A549 (cell line): ENCODE data around the gene HHLA2. TPM values are rescaled to one million over a fixed set of nuclear protein-coding genes. Genes with fewer than 3 reads are reported as not detected.

Experiments used
- ATAC-seq, 2 experiments: fragments of 200-7000 bp in 1 of 2; fragments of >200 bp in 1 of 2; cut with Nextera tagmentation in 1 of 2; cut with Tn5 transposase in 1 of 2; 3 replicates each; pipeline versions ENCODE4 v1.8.0 to v1.9.1; 2018 to 2020; ENCODE audit warnings: mild to moderate bottlenecking in 1 of 2, moderate library complexity in 1 of 2
- CTCF ChIA-PET: fragments of 300-600 bp; sonication (Branson Sonifier 250); formaldehyde crosslinking; extraction: SDS; loops from one replicate; lab custom pipeline; 2021; ENCODE audit warnings: antibody characterized with exemption, inconsistent platforms; lab: Yijun Ruan, JAX
- POLR2A ChIA-PET: fragments of 350-600 bp; formaldehyde crosslinking; extraction: SDS; loops from one replicate; lab custom pipeline; 2021; ENCODE audit warnings: antibody characterized with exemption, inconsistent platforms; lab: Yijun Ruan, JAX
- DNase-seq, 2 experiments: peaks; one replicate each; pipeline versions ENCODE4 v3.0.0 to v3.0.0-alpha.2; 2011 to 2016; ENCODE audit warnings: low read depth in 1 of 2, low spot score in 1 of 2
- FAIRE-seq: peaks from 2 replicates; lab custom pipeline; 2011; peaks lifted over from hg19 to GRCh38; lab: Jason Lieb, UNC
- H3K27ac ChIP-seq, 2 experiments: fragments of >200 bp; sonication (Bioruptor Twin); formaldehyde crosslinking; 3 replicates each; pipeline ENCODE4 v1.5.1; 2016 to 2017
- H3K4me1 ChIP-seq: fragments of >200 bp; sonication (Bioruptor Twin); formaldehyde crosslinking; 3 replicates; pipeline ENCODE4 v1.6.1; 2016
- H3K4me2 ChIP-seq: fragments of >200 bp; sonication (Bioruptor Twin); formaldehyde crosslinking; 3 replicates; pipeline ENCODE4 v1.6.1; 2016
- H3K4me3 ChIP-seq: fragments of >200 bp; sonication (Bioruptor Twin); formaldehyde crosslinking; 3 replicates; pipeline ENCODE4 v1.5.1; 2016
- H3K9me3 ChIP-seq: fragments of >200 bp; sonication (Bioruptor Twin); formaldehyde crosslinking; 3 replicates; pipeline ENCODE4 v1.6.1; 2016
- BCL3 ChIP-seq: fragments of >200 bp; sonication (Bioruptor Twin); formaldehyde crosslinking; IDR thresholded peaks from 3 replicates; pipeline ENCODE4 v1.6.1; 2016
- CBX2 ChIP-seq: fragments of 200-600 bp; sonication (generic); IDR thresholded peaks from 2 replicates; pipeline ENCODE4 v1.6.1; 2016; ENCODE audit warnings: low read depth, mild to moderate bottlenecking, borderline replicate concordance
- CEBPB ChIP-seq, 2 experiments: fragments of >200 bp in 1 of 2; sonication (Bioruptor Twin) in 1 of 2; formaldehyde crosslinking in 1 of 2; IDR thresholded peaks; 2 replicates each; pipeline ENCODE4 v1.6.1; 2012 to 2016
- CHD2 ChIP-seq: fragments of 150-350 bp; IDR thresholded peaks from 2 replicates; pipeline ENCODE4 v1.6.1; 2014; ENCODE audit warnings: low read length; ENCODE audit not compliant: partially characterized antibody
- E2F6 ChIP-seq: IDR thresholded peaks from 2 replicates; pipeline ENCODE4 v1.6.1; 2012; ENCODE audit warnings: low read depth, borderline replicate concordance
- EHF ChIP-seq: fragments of 250-450 bp; sonication (Bioruptor Pico); IDR thresholded peaks from 2 replicates; pipeline ENCODE4 v1.5.0; 2020; ENCODE audit warnings: mild to moderate bottlenecking
- FOSL2 ChIP-seq, 2 experiments: fragments of 450-650 bp in 1 of 2; fragments of >200 bp in 1 of 2; sonication (Bioruptor Twin) in 1 of 2; formaldehyde crosslinking; IDR thresholded peaks; 2 replicates each; pipeline versions ENCODE4 v1.5.0 to v1.6.1; 2016 to 2020; ENCODE audit warnings: mild to moderate bottlenecking in 1 of 2, moderate library complexity in 1 of 2
- FOXS1 ChIP-seq: fragments of 250-450 bp; sonication (Bioruptor Pico); IDR thresholded peaks from 2 replicates; pipeline ENCODE4 v1.5.0; 2020; ENCODE audit warnings: mild to moderate bottlenecking, moderate library complexity
- HDAC2 ChIP-seq: fragments of 200-600 bp; sonication (generic); IDR thresholded peaks from 2 replicates; pipeline ENCODE4 v1.6.1; 2016
- HEYL ChIP-seq: fragments of 250-450 bp; sonication (Bioruptor Pico); IDR thresholded peaks from 2 replicates; pipeline ENCODE4 v1.8.0; 2021; ENCODE audit warnings: mild to moderate bottlenecking, moderate library complexity
- HMGXB4 ChIP-seq: fragments of 250-450 bp; sonication (Bioruptor Pico); IDR thresholded peaks from 2 replicates; pipeline ENCODE4 v1.5.0; 2021; ENCODE audit warnings: mild to moderate bottlenecking, moderate library complexity, borderline replicate concordance
- HOXB13 ChIP-seq: fragments of 250-450 bp; sonication (Bioruptor Pico); IDR thresholded peaks from 2 replicates; pipeline ENCODE4 v1.5.0; 2020; ENCODE audit warnings: low read depth, mild to moderate bottlenecking, moderate library complexity
- MYC ChIP-seq: IDR thresholded peaks from 2 replicates; pipeline ENCODE4 v1.6.1; 2012; ENCODE audit warnings: mild to moderate bottlenecking, inconsistent platforms, low read length, improper control_type of control experiment, borderline replicate concordance
- NFE2L2 ChIP-seq: fragments of 150-350 bp; conservative IDR thresholded peaks from 2 replicates; pipeline ENCODE4 v1.6.1; 2014; ENCODE audit warnings: low read length
- NPAS2 ChIP-seq: fragments of 250-450 bp; sonication (Bioruptor Pico); IDR thresholded peaks from 2 replicates; pipeline ENCODE4 v1.8.0; 2022; ENCODE audit warnings: mild to moderate bottlenecking, moderate library complexity, borderline replicate concordance
- NR3C1 ChIP-seq: fragments of >200 bp; sonication (Bioruptor Twin); formaldehyde crosslinking; IDR thresholded peaks from 3 replicates; pipeline ENCODE4 v1.6.1; 2017
- PBX3 ChIP-seq: IDR thresholded peaks from 2 replicates; pipeline ENCODE4 v1.6.1; 2012
- POLR2A ChIP-seq: IDR thresholded peaks from 2 replicates; pipeline ENCODE4 v1.6.1; 2012; ENCODE audit warnings: mild to moderate bottlenecking, low read length
- POLR2AphosphoS2 ChIP-seq: conservative IDR thresholded peaks from 2 replicates; pipeline ENCODE4 v1.6.1; 2012; ENCODE audit warnings: low read length, improper control_type of control experiment, inconsistent platforms
- RAD21 ChIP-seq, 2 experiments: fragments of >200 bp in 1 of 2; sonication (Bioruptor Twin) in 1 of 2; formaldehyde crosslinking in 1 of 2; IDR thresholded peaks in 1 of 2; conservative IDR thresholded peaks in 1 of 2; 2 replicates in 1 of 2; 3 replicates in 1 of 2; pipeline ENCODE4 v1.6.1; 2012 to 2018; ENCODE audit warnings: inconsistent platforms in 1 of 2
- RARB ChIP-seq: fragments of 250-450 bp; sonication (Bioruptor Pico); IDR thresholded peaks from 2 replicates; pipeline ENCODE4 v1.8.0; 2021; ENCODE audit warnings: mild to moderate bottlenecking, moderate library complexity
- REST ChIP-seq: fragments of 200-600 bp; sonication (generic); IDR thresholded peaks from 2 replicates; pipeline ENCODE4 v1.6.1; 2016; ENCODE audit warnings: antibody characterized with exemption, mild to moderate bottlenecking, moderate library complexity
- RFX5 ChIP-seq: fragments of 450-650 bp; IDR thresholded peaks from 2 replicates; pipeline ENCODE4 v1.7.1; 2014; ENCODE audit warnings: antibody characterized with exemption, mild to moderate bottlenecking, moderate library complexity
- TFCP2L1 ChIP-seq: fragments of 250-450 bp; sonication (Bioruptor Pico); IDR thresholded peaks from 2 replicates; pipeline ENCODE4 v1.5.0; 2021; ENCODE audit warnings: mild to moderate bottlenecking
- ZFP36 ChIP-seq: fragments of 450-650 bp; IDR thresholded peaks from 2 replicates; pipeline ENCODE4 v1.6.1; 2014; ENCODE audit warnings: borderline replicate concordance; ENCODE audit not compliant: partially characterized antibody
- WGBS: methylation state at CpG from one replicate; pipeline ENCODE4 v1.1.6; 2017; ENCODE audit errors: missing lambda C conversion rate; 5-methylcytosine and 5-hydroxymethylcytosine counted together
- polyA plus RNA-seq, 4 experiments: library from polyadenylated mRNA; depleted of rRNA in 3 of 4; stranded (reverse); fragments of >200 nt; fragmentation: RNase III in 1 of 4; extraction: RNeasy Plus Mini Kit Qiagen cat#74134 plus additional on column Dnase treatment in 1 of 4; gene quantifications; 2 replicates in 3 of 4; 3 replicates in 1 of 4; pipeline ENCODE4 v1.2.3, GENCODE V29; 2011 to 2017

The HHLA2 gene
- polyA plus RNA-seq, 2 of the 4 experiments (the other 2 are of a cell fraction): 0.08 to 0.48 TPM

- no peak for TF ChIP-seq REST
- TF ChIP-seq POLR2A: no peak
- no peak for TF ChIP-seq MYC
These were observed 106.8 kb downstream of the HHLA2 start (continued) for GRCh38 chr3:108403198-108403597.

GRCh38 chr3:108403686-108404345, 107.5 kb downstream of the HHLA2 start:
- H3K27ac ChIP-seq: no peak overlapping the region
- H3K4me2 ChIP-seq: no peak overlapping the region
- POLR2A ChIA-PET: no interaction called here
- CTCF ChIA-PET: interaction anchor here (0.6 to 2.0 kb wide), 9 partner anchors 10 to 849 kb away, joined by 3 to 8 read pairs (median 3); no protein-coding TSS in a partner anchor
- H3K4me1 ChIP-seq: no peaks in the 10 kb centered on the region
- H3K4me3 ChIP-seq: no peak overlapping the region
- H3K9me3 ChIP-seq: no peaks in the 10 kb centered on the region
- no peak for DNase-seq
- no peak for TF ChIP-seq CEBPB (IDR thresholded peaks at IDR 0.05)
- TF ChIP-seq NR3C1: no peak
- no peak for TF ChIP-seq FOXS1 (CRISPR knock-in tag)
- no peak for TF ChIP-seq HDAC2
- TF ChIP-seq EHF (CRISPR knock-in tag): no peak
- no peak for TF ChIP-seq HEYL
- TF ChIP-seq BCL3: no peak
- no peak for TF ChIP-seq TFCP2L1 (CRISPR knock-in tag)
- ATAC-seq: no peak
- WGBS: 75% methylated on average over 4 of the region's 4 CpGs
- no peak for FAIRE-seq

- no peaks in the 10 kb centered on the region for H3K4me1 ChIP-seq
- ChIA-PET POLR2A (no interaction called here), CTCF (interaction anchor here (0.7 to 2.0 kb wide), 6 partner anchors 11 to 466 kb away, joined by 3 to 8 read pairs (median 4); no protein-coding TSS in a partner anchor)
- ATAC-seq: no peak
- TF ChIP-seq ZFP36 (no peak), RAD21 (conservative IDR thresholded peaks at IDR 0.05 in 1 of 2, IDR thresholded peaks at IDR 0.05 in 1 of 2) (no peak), E2F6 (no peak), FOSL2 (IDR thresholded peaks at IDR 0.05) (no peak), FOSL2 (CRISPR knock-in tag; IDR thresholded peaks at IDR 0.05) (no peak), TFCP2L1 (CRISPR knock-in tag) (no peak), HDAC2 (no peak), RARB (CRISPR knock-in tag) (no peak), CBX2 (no peak), NFE2L2 (no peak), NPAS2 (no peak), POLR2AphosphoS2 (no peak), HMGXB4 (CRISPR knock-in tag) (no peak), CHD2 (no peak), HOXB13 (CRISPR knock-in tag) (no peak), RFX5 (no peak), PBX3 (no peak)
- no peak overlapping the region for H3K4me2 ChIP-seq
- FAIRE-seq: no peak
- no peaks in the 10 kb centered on the region for H3K9me3 ChIP-seq
- no peak for DNase-seq
- H3K4me3 ChIP-seq: no peak overlapping the region
- WGBS: 73% methylated on average over 2 of the region's 2 CpGs
- no peak overlapping the region for H3K27ac ChIP-seq
These were observed 108.0 kb downstream of the HHLA2 start for GRCh38 chr3:108404368-108404767.
